Upper lobe of left lung (tissue), 6 donors: Measurements from ENCODE around the gene CRYAB. TPM values are rescaled to one million over a fixed set of nuclear protein-coding genes. Genes with fewer than 3 reads are reported as not detected.

Experiments
- ATAC-seq, 2 donors: fragments of 200-7000 bp; cut with Tn5 transposase; one replicate each; pipeline ENCODE4 v1.9.1; 2022; ENCODE audit warnings: mild to moderate bottlenecking in 2 of 2, moderate library complexity in 2 of 2; ENCODE audit not compliant: low FRiP score in 2 of 2
- DNase-seq, 2 donors: peaks; one replicate each; pipeline ENCODE4 v3.0.0-alpha.2; 2019 to 2020
- H3K27ac ChIP-seq, 4 donors: fragments of 200-600 bp; sonication (generic); one replicate each; pipeline ENCODE4 v1.5.1; 2016 to 2019
- H3K27me3 ChIP-seq, 4 donors: fragments of 200-600 bp; sonication (generic); one replicate each; pipeline ENCODE4 v1.5.1; 2017 to 2019
- H3K36me3 ChIP-seq, 4 donors: fragments of 200-600 bp; sonication (generic); one replicate each; pipeline ENCODE4 v1.5.1; 2016 to 2019
- H3K4me1 ChIP-seq, 4 donors: fragments of 200-600 bp; sonication (generic); one replicate each; pipeline ENCODE4 v1.5.1; 2018 to 2019
- H3K4me3 ChIP-seq, 4 donors: fragments of 200-600 bp; sonication (generic); one replicate each; pipeline ENCODE4 v1.5.1; 2017 to 2019; ENCODE audit warnings: mild to moderate bottlenecking in 2 of 4, moderate library complexity in 1 of 4
- H3K9me3 ChIP-seq, 4 donors: fragments of 200-600 bp; sonication (generic); one replicate each; pipeline ENCODE4 v1.5.1; 2018 to 2019
- CTCF ChIP-seq, 6 experiments: fragments of 450-650 bp in 4 of 6; fragments of 200-600 bp in 2 of 6; sonication (generic) in 2 of 6; IDR thresholded peaks; one replicate each; pipeline ENCODE4 v1.5.1; 2016 to 2019; ENCODE audit warnings: antibody characterized with exemption in 6 of 6
- EP300 ChIP-seq, 4 donors: sonication (generic); formaldehyde crosslinking; IDR thresholded peaks; one replicate each; pipeline ENCODE4 v1.5.1; 2017; ENCODE audit warnings: antibody characterized with exemption in 4 of 4, control low read depth in 2 of 4
- POLR2A ChIP-seq, 4 donors: fragments of 450-650 bp; IDR thresholded peaks; one replicate each; pipeline ENCODE4 v1.5.1; 2016 to 2017; ENCODE audit warnings: antibody characterized with exemption in 4 of 4, mild to moderate bottlenecking in 2 of 4
- POLR2AphosphoS5 ChIP-seq, 2 donors: sonication (generic); formaldehyde crosslinking; IDR thresholded peaks; one replicate each; pipeline ENCODE4 v1.5.1; 2017; ENCODE audit warnings: antibody characterized with exemption in 2 of 2
- WGBS, 2 donors: methylation state at CpG; one replicate each; pipeline ENCODE4 v1.1.5; 2017 to 2018; 5-methylcytosine and 5-hydroxymethylcytosine counted together
- small RNA-seq, 4 donors: library from RNA; depleted of rRNA; stranded (forward); fragments of <200 nt; gene quantifications; one replicate each; pipeline ENCODE3, GENCODE V24; 2016
- total RNA-seq, 6 donors: library from RNA; depleted of rRNA in 4 of 6; stranded (reverse); fragments of >200 nt in 4 of 6; gene quantifications; one replicate each; pipeline versions ENCODE4 v1.1.0 to v1.2.1, GENCODE V29; 2016 to 2021
- donor health status: DM: no; HTN: no; CAD: no; lungs with moderate emphysema.
- donor health status: DM: no; HTN: yes; CAD: no; lungs with severe emphysema.

CRYAB gene
- total RNA-seq, 6 donors from 2014 or later = 21.0 to 79.7 (median 30.2) TPM

GRCh38 chr11:111870522-111870885 is 41.1 kb downstream of the CRYAB start:
- Histone ChIP-seq H3K9me3 (no peaks in the 10 kb centered on the region), H3K36me3 (peaks cover 5 to 37% (median 9%) of the 10 kb centered on the region in 4 donors), H3K4me1 (peaks cover 9 to 21% (median 14%) of the 10 kb centered on the region in 4 donors), H3K4me3 (peak overlapping the region; percentile 84 to 98 (median 94)), H3K27ac (peak overlapping the region in 3 of 4 donors; percentile 84 to 95 (median 95)), H3K27me3 (no peaks in the 10 kb centered on the region)
- no peak for ATAC-seq
- no peak for TF ChIP-seq CTCF (IDR thresholded peaks at IDR 0.05)
- TF ChIP-seq POLR2AphosphoS5 (IDR thresholded peaks at IDR 0.05) = no peak
- no peak for TF ChIP-seq EP300 (IDR thresholded peaks at IDR 0.05)
- TF ChIP-seq POLR2A (IDR thresholded peaks at IDR 0.05) = no peak
- DNase-seq = no peak

GRCh38 chr11:111870113-111870512 is 41.5 kb downstream of the CRYAB start:
- Histone ChIP-seq H3K27ac (no peak overlapping the region), H3K4me3 (peak overlapping the region in 1 of 4 donors; percentile 98)
- 85 to 95% methylated on average over 1 of the region's 1 CpG for WGBS, 2 donors

GRCh38 chr11:111860257-111860656 is 51.3 kb downstream of the CRYAB start:
- H3K27me3 ChIP-seq = no peaks in the 10 kb centered on the region
- peaks cover 5 to 90% (median 41%) of the 10 kb centered on the region in 4 donors for H3K36me3 ChIP-seq
- no peaks in the 10 kb centered on the region for H3K4me1 ChIP-seq
- ATAC-seq (no peak), DNase-seq (no peak)
- no peak overlapping the region for H3K27ac ChIP-seq
- 95 to 98% methylated on average over 3 of the region's 3 CpGs for WGBS, 2 donors
- no peaks in the 10 kb centered on the region for H3K9me3 ChIP-seq
- H3K4me3 ChIP-seq = no peak overlapping the region
- no peak for TF ChIP-seq EP300 (IDR thresholded peaks at IDR 0.05)
- no peak for TF ChIP-seq POLR2A (IDR thresholded peaks at IDR 0.05)
- TF ChIP-seq CTCF (IDR thresholded peaks at IDR 0.05) = no peak
- no peak for TF ChIP-seq POLR2AphosphoS5 (IDR thresholded peaks at IDR 0.05)

More at GRCh38 chr11:111870113-111870512, 41.5 kb downstream of the CRYAB start:
- no peaks in the 10 kb centered on the region for H3K27me3 ChIP-seq
- peaks cover 9 to 21% (median 14%) of the 10 kb centered on the region in 4 donors for H3K4me1 ChIP-seq
- no peak for DNase-seq
- peaks cover 5 to 37% (median 9%) of the 10 kb centered on the region in 4 donors for H3K36me3 ChIP-seq
- H3K9me3 ChIP-seq = no peaks in the 10 kb centered on the region
- ATAC-seq = no peak
- no peak for TF ChIP-seq EP300 (IDR thresholded peaks at IDR 0.05)
- no peak for TF ChIP-seq CTCF (IDR thresholded peaks at IDR 0.05)

Small RNAs within 50 kb of the gene (small RNA-seq; reads per million reads assigned to genes)
- gene C11orf52 = 0 reads per million in 4 donors
- gene GNG5P3 = 0 reads per million in 4 donors
- gene RNA5SP351 = 0 reads per million in 4 donors
- 0 to 1.1 (median 0) reads per million in 4 donors for gene RPL37AP8

Other genes with a start within 250 kb of the CRYAB start
- 10 to 100 TPM; 11.3 to 31.8 (median 22.0) TPM for gene PPP2R1B, start 145.4 kb downstream of the CRYAB start, total RNA-seq
- gene ALG9, start 40.2 kb downstream of the CRYAB start, total RNA-seq = 10 to 100 TPM; 15.7 to 34.8 (median 20.9) TPM
- 1 to 10 TPM in 5 of 6 donors, under 1 TPM in 1; 0.44 to 5.2 (median 2.6) TPM for gene FDXACB1, start 32.6 kb downstream of the CRYAB start, total RNA-seq
- 10 to 100 TPM in 5 of 6 donors, 1 to 10 TPM in 1; 2.1 to 29.4 (median 19.5) TPM for gene CFAP68, start 32.2 kb downstream of the CRYAB start, total RNA-seq
- gene HSPB2, start 964 bp upstream of the CRYAB start, total RNA-seq = 1 to 10 TPM in 3 of 6 donors, under 1 TPM in 1, not detected in 2; 0.61 to 6.5 (median 1.9) TPM
- gene C11orf52, start 7.1 kb upstream of the CRYAB start, total RNA-seq = 10 to 100 TPM in 4 of 6 donors, 1 to 10 TPM in 2; 7.1 to 26.7 (median 11.3) TPM
- gene DIXDC1, start 25.6 kb upstream of the CRYAB start, total RNA-seq = 10 to 100 TPM; 10.9 to 55.5 (median 15.7) TPM
- 10 to 100 TPM; 12.6 to 37.7 (median 27.2) TPM for gene DLAT, start 113.6 kb upstream of the CRYAB start, total RNA-seq
- gene PIH1D2, start 162.2 kb upstream of the CRYAB start, total RNA-seq = 10 to 100 TPM in 1 of 6 donors, 1 to 10 TPM in 5; 1.2 to 24.1 (median 4.0) TPM
- gene NKAPD1, start 162.5 kb upstream of the CRYAB start, total RNA-seq = 10 to 100 TPM in 5 of 6 donors, 1 to 10 TPM in 1; 8.3 to 24.5 (median 14.9) TPM
- gene TIMM8B, start 175.0 kb upstream of the CRYAB start, total RNA-seq = 10 to 100 TPM; 10.8 to 50.7 (median 31.3) TPM
- 100 to 1,000 TPM in 1 of 6 donors, 10 to 100 TPM in 5; 27.5 to 107 (median 78.8) TPM for gene SDHD, start 175.1 kb upstream of the CRYAB start, total RNA-seq